Heart left ventricle (tissue), 16 donors: Measurements from ENCODE around the gene PAQR5. TPM values are rescaled to one million over a fixed set of nuclear protein-coding genes. Genes with fewer than 3 reads are reported as not detected.

Experiments used
- ATAC-seq, 4 donors: fragments of 200-7000 bp; cut with Tn5 transposase; one replicate each; pipeline ENCODE4 v1.9.1; 2020 to 2022; ENCODE audit warnings: moderate library complexity in 4 of 4, mild to moderate bottlenecking in 3 of 4, moderate number of reproducible peaks in 1 of 4
- DNase-seq, 5 donors: peaks; one replicate each; pipeline ENCODE4 v3.0.0-alpha.2; 2020
- H3K27ac ChIP-seq, 12 donors: fragments of 200-600 bp; sonication (generic) in 4 of 12; one replicate each; pipeline versions ENCODE4 v1.5.0 to v1.8.0; 2016 to 2022; ENCODE audit warnings: mild to moderate bottlenecking in 2 of 12
- H3K27me3 ChIP-seq, 9 donors: fragments of 200-600 bp; sonication (generic) in 2 of 9; one replicate each; pipeline versions ENCODE4 v1.5.1 to v1.8.0; 2016 to 2022; ENCODE audit warnings: mild to moderate bottlenecking in 3 of 9
- H3K36me3 ChIP-seq, 9 donors: fragments of 200-600 bp; sonication (generic) in 2 of 9; one replicate each; pipeline versions ENCODE4 v1.5.0 to v1.8.0; 2018 to 2022; ENCODE audit warnings: mild to moderate bottlenecking in 2 of 9
- H3K4me1 ChIP-seq, 12 donors: fragments of 200-600 bp; sonication (generic) in 4 of 12; one replicate each; pipeline versions ENCODE4 v1.5.0 to v1.8.0; 2016 to 2022; ENCODE audit warnings: mild to moderate bottlenecking in 3 of 12
- H3K4me3 ChIP-seq, 12 donors: fragments of 200-600 bp; sonication (generic) in 4 of 12; one replicate each; pipeline versions ENCODE4 v1.5.0 to v1.8.0; 2017 to 2022; ENCODE audit warnings: mild to moderate bottlenecking in 9 of 12, moderate library complexity in 4 of 12
- H3K9me3 ChIP-seq, 12 donors: fragments of 200-600 bp; sonication (generic) in 4 of 12; one replicate each; pipeline versions ENCODE4 v1.5.0 to v1.8.0; 2016 to 2022; ENCODE audit warnings: mild to moderate bottlenecking in 1 of 12
- POLR2A ChIP-seq, 2 donors: fragments of 450-650 bp; IDR thresholded peaks; one replicate each; pipeline ENCODE4 v1.6.1; 2017; ENCODE audit warnings: antibody characterized with exemption in 2 of 2, mild to moderate bottlenecking in 2 of 2, moderate library complexity in 2 of 2
- WGBS, 4 donors: extraction: QIAGEN DNeasy Blood & Tissue Kit in 2 of 4; methylation state at CpG; one replicate each; pipeline versions ENCODE4 v1.1.5 to v1.1.7; 2013 to 2018; 5-methylcytosine and 5-hydroxymethylcytosine counted together
- intact Hi-C, 10 donors: fragments of 100-400 bp; cut with DNase I; formaldehyde crosslinking; loops; one replicate each; pipeline versions ENCODE4 v1.11.1 to v1.14.2; 2022
- polyA plus RNA-seq, 2 donors: library from polyadenylated mRNA; stranded (reverse); fragments of 200-250 nt; gene quantifications; one replicate each; pipeline ENCODE4 v1.2.3, GENCODE V29; 2013
- total RNA-seq, 9 donors: library from RNA; depleted of rRNA in 2 of 9; stranded (reverse); fragments of >200 nt in 2 of 9; fragmentation: NEBNext Ultra II Directional in 3 of 9; extraction: Animal tissue kit (Norgen Biotek cat#: 25700) in 3 of 9; gene quantifications; one replicate each; pipeline versions ENCODE4 v1.1.0 to v1.2.4, GENCODE V29; 2016 to 2023
- TF ChIP-seq, protein P1 (sequence below), 12 donors: fragments of 200-600 bp; sonication (generic) in 4 of 12; IDR thresholded peaks; one replicate each; pipeline versions ENCODE4 v1.5.0 to v1.8.0; 2018 to 2022; ENCODE audit warnings: antibody characterized with exemption in 12 of 12, mild to moderate bottlenecking in 5 of 12
- donor health status: ischemic (EF 13 %, LVEDD 7.1; RV severe dilation, severe dysfunction).
- donor health status: healthy with polysubstance abuse.
- donor health status: DM: no; HTN: yes; CAD: no.
- donor health status: DM: no; HTN: no; CAD: no.
- donor health status: ischemic (EF 25% LVEDD 6.9; RV normal size, moderate dysfunction).
- donor health status: ischemic (EF 25% LVEDD 5.7; RV mildly dilated, moderate dysfunction).
- donor health status: healthy.
- donor health status: DM: yes; HTN: yes; CAD: no.
- donor health status: ischemic (EF 35%, LVEDD 5.7; RV mildly dilated, moderate dysfunction).
- donor health status: nonischemic (EF 11% LVEDD 7.7; RV severe dilation, severe dysfunction).
- donor health status: DM: yes; HTN: yes; CAD: no.
- donor health status: PGD.
- donor health status: ischemic (EF 29% LVEDD 5.4; RV normal size, mild dysfunction).
- donor health status: nonischemic (EF 23%, LVEDD 6.1; RV moderate dilation, normal function).

The PAQR5 gene
- total and polyA plus RNA-seq, 11 donors: 0.27 to 1.6 (median 1.1) TPM

- H3K4me3 ChIP-seq: no peak overlapping the region
- no peaks in the 10 kb centered on the region for H3K27me3 ChIP-seq
- no peak for ATAC-seq
- TF ChIP-seq, protein P1, sequence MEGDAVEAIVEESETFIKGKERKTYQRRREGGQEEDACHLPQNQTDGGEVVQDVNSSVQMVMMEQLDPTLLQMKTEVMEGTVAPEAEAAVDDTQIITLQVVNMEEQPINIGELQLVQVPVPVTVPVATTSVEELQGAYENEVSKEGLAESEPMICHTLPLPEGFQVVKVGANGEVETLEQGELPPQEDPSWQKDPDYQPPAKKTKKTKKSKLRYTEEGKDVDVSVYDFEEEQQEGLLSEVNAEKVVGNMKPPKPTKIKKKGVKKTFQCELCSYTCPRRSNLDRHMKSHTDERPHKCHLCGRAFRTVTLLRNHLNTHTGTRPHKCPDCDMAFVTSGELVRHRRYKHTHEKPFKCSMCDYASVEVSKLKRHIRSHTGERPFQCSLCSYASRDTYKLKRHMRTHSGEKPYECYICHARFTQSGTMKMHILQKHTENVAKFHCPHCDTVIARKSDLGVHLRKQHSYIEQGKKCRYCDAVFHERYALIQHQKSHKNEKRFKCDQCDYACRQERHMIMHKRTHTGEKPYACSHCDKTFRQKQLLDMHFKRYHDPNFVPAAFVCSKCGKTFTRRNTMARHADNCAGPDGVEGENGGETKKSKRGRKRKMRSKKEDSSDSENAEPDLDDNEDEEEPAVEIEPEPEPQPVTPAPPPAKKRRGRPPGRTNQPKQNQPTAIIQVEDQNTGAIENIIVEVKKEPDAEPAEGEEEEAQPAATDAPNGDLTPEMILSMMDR (IDR thresholded peaks at IDR 0.05): no peak
- no peak for TF ChIP-seq POLR2A (IDR thresholded peaks at IDR 0.05)
- H3K4me1 ChIP-seq: peaks cover 0 to 10% (median 4%) of the 10 kb centered on the region in 12 donors
- H3K27ac ChIP-seq: no peak overlapping the region
- DNase-seq: peak in 1 of 5 donors; percentile 49
- intact Hi-C loops: no loop called here
- no peaks in the 10 kb centered on the region for H3K9me3 ChIP-seq
- WGBS, 4 donors: 79 to 87% (median 82%) methylated on average over 7 of the region's 7 CpGs
- no peaks in the 10 kb centered on the region for H3K36me3 ChIP-seq
These were observed 90.7 kb downstream of the PAQR5 start for GRCh38 chr15:69389426-69389825.

GRCh38 chr15:69390575-69390974 lies 91.9 kb downstream of the PAQR5 start:
- H3K36me3 ChIP-seq: no peaks in the 10 kb centered on the region
- intact Hi-C loops: loop anchor here in 9 of 10 donors (5.0 to 10.0 kb wide), 5 partner anchors 116 to 236 kb away; partner anchors contain the start of gene GLCE (in 5 of the 9)
- whole genome bisulfite sequencing, 4 donors: 98 to 100% (median 99%) methylated on average over 2 of the region's 2 CpGs
- TF ChIP-seq, protein P1 (IDR thresholded peaks at IDR 0.05): no peak
- no peaks in the 10 kb centered on the region for H3K9me3 ChIP-seq
- peaks cover 0 to 16% (median 7%) of the 10 kb centered on the region in 12 donors for H3K4me1 ChIP-seq
- ATAC-seq (no peak), DNase-seq (no peak)
- no peak overlapping the region for H3K27ac ChIP-seq
- peaks cover 0 to 5% (median 0%) of the 10 kb centered on the region in 9 donors for H3K27me3 ChIP-seq
- H3K4me3 ChIP-seq: no peak overlapping the region

DNA sequence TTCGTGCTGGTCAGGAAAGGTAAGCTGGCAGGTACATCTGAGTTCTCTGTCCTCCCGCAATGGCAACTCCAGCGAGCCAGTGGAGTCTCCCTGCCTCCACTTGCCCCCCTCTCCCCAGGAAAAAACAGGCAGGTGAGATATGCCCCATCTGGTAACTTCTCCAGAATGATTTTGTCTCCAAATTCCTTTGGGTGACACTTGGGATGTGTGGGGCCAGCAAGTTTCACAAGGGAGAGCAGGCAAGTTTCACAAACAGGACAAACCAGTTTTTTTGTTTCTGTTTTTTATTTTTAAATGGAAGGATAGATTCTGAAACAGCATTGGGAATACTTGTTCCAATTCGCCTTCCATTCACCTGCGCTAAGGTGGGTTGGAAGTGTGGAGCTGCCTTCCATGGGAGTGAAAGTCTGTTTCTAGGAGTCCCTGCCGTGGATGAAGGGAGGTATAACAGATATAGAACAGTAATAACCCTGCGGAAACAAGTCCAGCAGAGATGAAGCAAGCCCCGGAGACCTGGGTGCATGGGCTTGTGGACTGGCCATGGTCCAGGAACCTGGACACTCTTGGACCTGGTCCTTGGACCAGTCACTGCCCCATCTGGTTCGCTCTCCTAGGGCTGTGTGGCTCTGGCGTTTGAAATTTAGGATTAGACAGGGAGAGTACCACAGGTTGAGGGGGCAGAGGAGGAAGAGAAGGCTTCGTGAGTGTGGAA lies 92.5 kb downstream of the PAQR5 start:
- no peaks in the 10 kb centered on the region for H3K36me3 ChIP-seq
- intact Hi-C loops: loop anchor here in 9 of 10 donors (5.0 to 10.0 kb wide), 5 partner anchors 116 to 236 kb away; partner anchors contain the start of gene GLCE (in 5 of the 9)
- 94 to 96% (median 95%) methylated on average over 11 of the region's 11 CpGs for WGBS, 4 donors

DNA sequence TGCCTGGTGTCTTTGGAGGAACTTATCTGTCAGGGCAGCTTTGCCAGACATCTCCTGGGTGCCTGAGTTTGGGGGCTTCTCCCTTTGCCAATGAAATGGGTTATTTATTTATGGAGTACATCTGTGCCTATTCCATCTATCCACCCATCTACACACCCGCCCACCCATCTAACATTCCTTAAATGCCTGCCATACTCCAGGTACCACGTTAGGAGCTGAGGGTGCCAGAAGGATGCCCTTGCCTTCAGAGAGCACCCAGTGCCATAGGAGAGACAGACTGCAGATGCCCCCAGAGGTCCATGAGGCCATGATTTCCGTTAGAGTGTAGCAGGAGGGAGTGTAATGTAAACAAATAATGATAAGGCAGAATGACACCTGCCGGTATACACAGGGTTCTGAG lies 93.6 kb downstream of the PAQR5 start:
- Histone ChIP-seq H3K4me1 (peaks cover 0 to 16% (median 7%) of the 10 kb centered on the region in 12 donors), H3K27me3 (peaks cover 0 to 5% (median 0%) of the 10 kb centered on the region in 9 donors), H3K27ac (no peak overlapping the region), H3K4me3 (no peak overlapping the region), H3K36me3 (no peaks in the 10 kb centered on the region), H3K9me3 (no peaks in the 10 kb centered on the region)
- DNase-seq: no peak
- intact Hi-C loops: loop anchor here in 9 of 10 donors (5.0 to 10.0 kb wide), 5 partner anchors 118 to 238 kb away; partner anchors contain the start of gene GLCE (in 5 of the 9)
- 76 to 82% (median 77%) methylated on average over 4 of the region's 4 CpGs for WGBS, 4 donors
- no peak for ATAC-seq
- TF ChIP-seq, protein P1 (IDR thresholded peaks at IDR 0.05): no peak
- no peak for TF ChIP-seq POLR2A (IDR thresholded peaks at IDR 0.05)

More for the DNA sequence above, 92.5 kb downstream of the PAQR5 start:
- Histone ChIP-seq H3K27ac (no peak overlapping the region), H3K4me1 (peaks cover 0 to 16% (median 7%) of the 10 kb centered on the region in 12 donors), H3K4me3 (no peak overlapping the region), H3K27me3 (peaks cover 0 to 5% (median 0%) of the 10 kb centered on the region in 9 donors), H3K9me3 (no peaks in the 10 kb centered on the region)
- TF ChIP-seq POLR2A (IDR thresholded peaks at IDR 0.05): no peak
- TF ChIP-seq, protein P1 (IDR thresholded peaks at IDR 0.05): no peak
- ATAC-seq (no peak), DNase-seq (no peak)
